RWPE2 (cell line): ENCODE results near the gene STRADA.
A peak's percentile ranks its signal among the peaks of the same experiment; 100 is the strongest.

Experiments used
- ATAC-seq: fragments of 200-7000 bp; cut with Tn5 transposase; 3 replicates; pipeline ENCODE4 v1.9.1; 2021; ENCODE audit warnings: low read depth
- DNase-seq: peaks from one replicate; pipeline ENCODE4 v3.0.0-alpha.2; 2020; ENCODE audit warnings: low spot score
- H3K27ac ChIP-seq: fragments of 450-650 bp; 2 replicates; pipeline ENCODE4 v1.5.1; 2017; ENCODE audit warnings: mild to moderate bottlenecking; ENCODE audit not compliant: poor library complexity, severe bottlenecking
- H3K27me3 ChIP-seq: fragments of 250-450 bp; sonication (Bioruptor Pico); 2 replicates; pipeline ENCODE4 v1.5.1; 2021; ENCODE audit warnings: mild to moderate bottlenecking, moderate library complexity; ENCODE audit not compliant: insufficient read depth, poor library complexity, severe bottlenecking
- H3K36me3 ChIP-seq: fragments of 250-450 bp; sonication (Bioruptor Pico); 2 replicates; pipeline ENCODE4 v1.5.1; 2020; ENCODE audit warnings: low read depth, mild to moderate bottlenecking, moderate library complexity
- H3K4me1 ChIP-seq: fragments of 250-450 bp; sonication (Bioruptor Pico); 2 replicates; pipeline ENCODE4 v1.5.1; 2021; ENCODE audit warnings: mild to moderate bottlenecking, moderate library complexity; ENCODE audit not compliant: insufficient read depth, poor library complexity, severe bottlenecking
- H3K4me3 ChIP-seq: fragments of 250-450 bp; sonication (Bioruptor Pico); 2 replicates; pipeline ENCODE4 v1.5.1; 2021; ENCODE audit warnings: mild to moderate bottlenecking, moderate library complexity; ENCODE audit not compliant: severe bottlenecking
- H3K9me3 ChIP-seq: fragments of 250-450 bp; sonication (Bioruptor Pico); 2 replicates; pipeline ENCODE4 v1.5.1; 2021; ENCODE audit warnings: mild to moderate bottlenecking, moderate library complexity; ENCODE audit not compliant: severe bottlenecking
- TF ChIP-seq, protein P1 (sequence below): fragments of 450-650 bp; IDR thresholded peaks from one replicate; pipeline ENCODE4 v1.5.1; 2017; ENCODE audit warnings: mild to moderate bottlenecking, moderate library complexity; ENCODE audit not compliant: poor library complexity, severe bottlenecking

The STRADA gene

DNA sequence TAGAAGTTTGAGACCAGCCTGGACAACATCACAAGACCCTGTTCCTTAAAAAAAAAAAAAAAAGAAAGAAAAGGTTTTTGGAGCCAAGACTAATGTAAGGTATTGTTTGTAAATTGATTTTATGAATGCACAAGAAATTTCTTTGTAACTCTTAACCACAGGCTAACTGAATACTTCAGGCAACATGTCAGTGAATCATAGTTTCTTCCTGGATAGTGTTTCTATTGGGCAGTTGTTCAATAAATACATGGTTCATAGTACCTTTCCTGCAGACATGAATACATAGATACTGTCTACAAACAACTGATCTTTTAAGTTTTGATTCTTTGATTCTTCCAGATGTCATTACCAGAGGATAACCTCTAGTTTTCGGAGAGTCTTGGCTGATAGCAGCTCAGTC lies 44.0 kb upstream of the STRADA start:
- TF ChIP-seq, protein P1, sequence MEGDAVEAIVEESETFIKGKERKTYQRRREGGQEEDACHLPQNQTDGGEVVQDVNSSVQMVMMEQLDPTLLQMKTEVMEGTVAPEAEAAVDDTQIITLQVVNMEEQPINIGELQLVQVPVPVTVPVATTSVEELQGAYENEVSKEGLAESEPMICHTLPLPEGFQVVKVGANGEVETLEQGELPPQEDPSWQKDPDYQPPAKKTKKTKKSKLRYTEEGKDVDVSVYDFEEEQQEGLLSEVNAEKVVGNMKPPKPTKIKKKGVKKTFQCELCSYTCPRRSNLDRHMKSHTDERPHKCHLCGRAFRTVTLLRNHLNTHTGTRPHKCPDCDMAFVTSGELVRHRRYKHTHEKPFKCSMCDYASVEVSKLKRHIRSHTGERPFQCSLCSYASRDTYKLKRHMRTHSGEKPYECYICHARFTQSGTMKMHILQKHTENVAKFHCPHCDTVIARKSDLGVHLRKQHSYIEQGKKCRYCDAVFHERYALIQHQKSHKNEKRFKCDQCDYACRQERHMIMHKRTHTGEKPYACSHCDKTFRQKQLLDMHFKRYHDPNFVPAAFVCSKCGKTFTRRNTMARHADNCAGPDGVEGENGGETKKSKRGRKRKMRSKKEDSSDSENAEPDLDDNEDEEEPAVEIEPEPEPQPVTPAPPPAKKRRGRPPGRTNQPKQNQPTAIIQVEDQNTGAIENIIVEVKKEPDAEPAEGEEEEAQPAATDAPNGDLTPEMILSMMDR: no peak
- H3K36me3 ChIP-seq: peaks cover 90% of the 10 kb centered on the region
- H3K4me3 ChIP-seq: no peak overlapping the region
- no peak for DNase-seq
- H3K4me1 ChIP-seq: peaks cover 48% of the 10 kb centered on the region
- H3K27ac ChIP-seq: peak overlapping the region; percentile 81
- ATAC-seq: peak; percentile 78
- H3K27me3 ChIP-seq: no peaks in the 10 kb centered on the region
- H3K9me3 ChIP-seq: no peaks in the 10 kb centered on the region

DNA sequence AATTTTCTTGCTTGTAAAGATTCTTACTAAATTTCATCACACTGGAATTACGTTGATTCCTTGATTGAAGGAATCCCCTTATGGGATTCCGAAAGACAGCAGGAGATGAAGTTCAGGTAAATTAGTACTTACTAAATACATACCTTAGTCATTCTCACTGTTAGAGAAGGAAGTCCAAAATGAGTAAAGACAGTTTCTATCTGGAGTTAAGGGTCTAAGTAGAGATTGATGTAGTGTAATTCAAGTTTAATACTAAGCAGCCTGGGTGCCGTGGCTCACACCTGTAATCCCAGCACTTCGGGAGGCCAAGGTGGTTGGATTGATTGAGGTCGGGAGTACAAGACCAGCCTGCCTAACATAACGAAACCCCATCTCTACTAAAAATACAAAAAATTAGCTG lies 41.9 kb upstream of the STRADA start:
- Histone ChIP-seq H3K27ac (peak overlapping the region; percentile 81), H3K36me3 (peaks cover 87% of the 10 kb centered on the region), H3K27me3 (no peaks in the 10 kb centered on the region), H3K4me3 (no peak overlapping the region), H3K9me3 (no peaks in the 10 kb centered on the region), H3K4me1 (peaks cover 59% of the 10 kb centered on the region)
- DNase-seq (no peak), ATAC-seq (no peak)
- TF ChIP-seq, protein P1: no peak

DNA sequence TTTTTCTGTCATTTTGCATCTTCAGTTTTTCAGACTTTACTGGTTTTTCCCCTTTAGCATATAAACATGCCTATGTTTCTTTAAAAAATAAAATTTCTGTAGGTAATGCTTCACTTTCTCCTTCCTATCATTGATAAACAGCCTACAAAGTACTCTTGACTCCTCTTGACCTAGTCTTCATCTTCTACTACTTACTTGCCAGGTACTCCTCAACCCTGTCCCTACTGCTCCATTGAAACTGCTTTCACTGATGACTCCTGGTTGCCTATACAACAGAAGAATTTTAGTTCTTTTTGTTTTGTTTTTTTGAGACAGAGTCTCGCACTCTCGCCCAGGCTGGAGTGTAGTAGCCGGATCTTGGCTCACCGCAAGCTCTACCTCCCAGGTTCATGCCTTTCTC lies 39.3 kb upstream of the STRADA start:
- TF ChIP-seq, protein P1: no peak
- Histone ChIP-seq H3K4me3 (no peak overlapping the region), H3K9me3 (no peaks in the 10 kb centered on the region), H3K36me3 (peaks cover 82% of the 10 kb centered on the region), H3K4me1 (peaks cover 47% of the 10 kb centered on the region), H3K27me3 (no peaks in the 10 kb centered on the region), H3K27ac (peak overlapping the region; percentile 48)
- DNase-seq (no peak), ATAC-seq (no peak)

DNA sequence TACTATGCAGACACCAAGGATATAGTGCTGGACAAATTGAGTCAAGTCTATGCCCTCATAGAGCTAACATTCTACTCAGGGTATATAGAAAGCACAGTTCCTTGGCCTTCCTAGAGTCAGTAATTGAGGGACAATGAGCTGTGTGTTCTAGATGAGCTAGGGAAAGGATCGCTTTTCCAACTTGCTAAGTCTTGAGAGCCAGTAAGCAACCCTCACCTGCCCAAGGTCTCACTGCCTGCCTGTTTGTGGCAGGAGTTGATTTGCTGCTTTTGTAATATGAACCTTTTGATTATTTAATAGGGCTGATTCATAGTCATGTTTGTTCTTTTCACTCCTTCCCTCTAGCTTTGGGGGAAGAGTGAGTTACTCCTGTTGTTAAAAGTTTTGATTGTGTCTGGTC lies 38.9 kb upstream of the STRADA start:
- Histone ChIP-seq H3K27ac (peak overlapping the region; percentile 48), H3K27me3 (no peaks in the 10 kb centered on the region), H3K4me3 (no peak overlapping the region), H3K9me3 (no peaks in the 10 kb centered on the region), H3K4me1 (peaks cover 45% of the 10 kb centered on the region), H3K36me3 (peaks cover 83% of the 10 kb centered on the region)
- ATAC-seq (peak; percentile 92), DNase-seq (no peak)
- TF ChIP-seq, protein P1: no peak

DNA sequence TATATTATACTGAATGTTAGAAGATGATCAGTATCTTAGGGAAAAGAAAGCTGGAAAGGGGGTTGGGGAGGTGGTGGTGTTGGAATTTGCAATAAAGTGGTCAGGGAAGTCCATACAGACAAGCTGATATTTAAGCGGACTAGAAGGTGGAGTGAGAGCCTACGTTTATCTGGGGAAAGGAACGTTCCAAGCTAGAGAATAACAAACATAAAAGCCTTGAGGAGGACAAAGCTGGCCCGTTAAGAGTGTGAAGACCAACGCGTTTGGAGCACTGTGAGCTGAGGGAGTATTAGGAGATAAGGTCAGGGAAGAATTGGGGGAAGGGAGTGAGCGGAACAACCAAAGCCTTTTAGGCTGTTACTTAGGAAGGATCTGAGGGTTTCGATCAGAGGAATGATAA lies 33.8 kb upstream of the STRADA start:
- Histone ChIP-seq H3K4me1 (peaks cover 27% of the 10 kb centered on the region), H3K27ac (no peak overlapping the region), H3K27me3 (no peaks in the 10 kb centered on the region), H3K36me3 (peaks cover 53% of the 10 kb centered on the region), H3K4me3 (peak overlapping the region; percentile 83), H3K9me3 (no peaks in the 10 kb centered on the region)
- ATAC-seq (no peak), DNase-seq (no peak)
- TF ChIP-seq, protein P1: no peak
